ENCODE results near the gene NAALADL2. TPM values are rescaled to one million over a fixed set of nuclear protein-coding genes. Genes with fewer than 3 reads are reported as not detected.
"Not testable (repeated sequence)": the region's sequence is repeated elsewhere in the genome, so short reads cannot be mapped to it uniquely, and the experiment has no call there.

The NAALADL2 gene
- total and polyA plus RNA-seq, 2 donors (not counting 1 experiment from before 2014, with no cell fraction given): not detected

DNA sequence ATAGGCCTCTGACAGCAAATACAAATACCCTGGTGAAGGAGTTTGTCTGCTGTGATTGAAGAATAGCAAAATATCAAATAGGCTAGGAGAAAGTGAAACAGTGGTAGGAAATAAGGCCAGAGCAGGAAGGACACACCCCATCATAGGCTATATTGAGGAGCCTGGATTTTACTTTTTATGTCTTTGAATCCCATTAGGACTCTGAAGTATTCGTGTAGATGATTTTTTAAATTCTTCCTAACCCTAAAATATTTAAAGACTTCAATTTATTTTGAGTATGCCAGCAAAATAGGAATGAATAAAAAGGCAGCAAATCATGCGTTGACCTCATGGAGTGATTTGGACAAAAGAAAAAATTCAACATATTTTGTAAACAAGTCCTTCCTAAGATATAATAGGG is 562.8 kb downstream of the NAALADL2 start:
- Histone ChIP-seq H3K27me3 (replicated peaks in 1 of 4; ENCODE audit: control extremely low read depth in 1 of 4, control insufficient read depth in 3 of 4, insufficient read depth in 4 of 4, low read length in 3 of 4) (no peaks in the 10 kb centered on the region), H3K4me1 (ENCODE audit: control insufficient read depth in 2 of 2, insufficient read depth in 2 of 2, low read length in 2 of 2) (no peaks in the 10 kb centered on the region), H4K20me1 (ENCODE audit: control insufficient read depth, insufficient read depth, low read length, poor library complexity, severe bottlenecking) (no peaks in the 10 kb centered on the region), H3K9me3 (ENCODE audit: control extremely low read depth in 1 of 3, control insufficient read depth in 2 of 3, insufficient read depth in 1 of 3, low read length in 2 of 3) (no peaks in the 10 kb centered on the region), H3K4me2 (replicated peaks; ENCODE audit: low read depth, low read length, poor library complexity, severe bottlenecking) (no peak overlapping the region), H2AFZ (ENCODE audit: insufficient read depth, low read depth, low read length, poor library complexity, severe bottlenecking) (no peak overlapping the region), H3K79me2 (ENCODE audit: control insufficient read depth, insufficient read depth, low read length) (no peaks in the 10 kb centered on the region), H3K27ac (ENCODE audit: low read length in 2 of 2) (no peak overlapping the region), H3K4me3 (ENCODE audit: control extremely low read depth in 1 of 5, extremely low read depth in 1 of 5, insufficient read depth in 1 of 5, low read depth in 2 of 5, low read length in 4 of 5) (no peak overlapping the region), H3K9ac (ENCODE audit: low read length) (no peak overlapping the region), H3K36me3 (replicated peaks in 1 of 2; ENCODE audit: control extremely low read depth in 1 of 2, control insufficient read depth in 1 of 2, extremely low read depth in 1 of 2, insufficient read depth in 2 of 2, low read length in 1 of 2) (no peaks in the 10 kb centered on the region)
- ATAC-seq (ENCODE audit: low read depth) (no peak), DNase-seq (no peak)
- Mint-ChIP-seq H3K4me1 (no peaks in the 10 kb centered on the region), H3K27ac (no peak overlapping the region), H3K4me3 (no peak overlapping the region), H3K27me3 (no peaks in the 10 kb centered on the region), H3K9me3 (ENCODE audit: insufficient read depth) (peaks cover 2% of the 10 kb centered on the region)
- intact Hi-C loops (cut with micrococcal nuclease): no loop called here
- ChIA-PET CTCF (no interaction called here), POLR2A (no interaction called here)
- no CpG with 5 or more reads among the region's 2 CpGs for WGBS (ENCODE audit: insufficient coverage)
- TF ChIP-seq CTCF (IDR thresholded peaks at IDR 0.05): no peak
- TF ChIP-seq EZH2 (IDR thresholded peaks at IDR 0.05; ENCODE audit: borderline replicate concordance, insufficient read depth, low read depth, low read length, poor library complexity, severe bottlenecking): no peak

GRCh38 chr3:175422744-175423143 is 563.6 kb downstream of the NAALADL2 start:
- Histone ChIP-seq H2AFZ (ENCODE audit: insufficient read depth, low read depth, low read length, poor library complexity, severe bottlenecking) (no peak overlapping the region), H3K4me3 (ENCODE audit: control extremely low read depth in 1 of 5, extremely low read depth in 1 of 5, insufficient read depth in 1 of 5, low read depth in 2 of 5, low read length in 4 of 5) (no peak overlapping the region), H3K79me2 (ENCODE audit: control insufficient read depth, insufficient read depth, low read length) (no peaks in the 10 kb centered on the region), H3K27ac (ENCODE audit: low read length in 2 of 2) (no peak overlapping the region), H3K4me2 (replicated peaks; ENCODE audit: low read depth, low read length, poor library complexity, severe bottlenecking) (no peak overlapping the region), H3K9ac (ENCODE audit: low read length) (no peak overlapping the region), H3K9me3 (ENCODE audit: control extremely low read depth in 1 of 3, control insufficient read depth in 2 of 3, insufficient read depth in 1 of 3, low read length in 2 of 3) (no peaks in the 10 kb centered on the region), H3K4me1 (ENCODE audit: control insufficient read depth in 2 of 2, insufficient read depth in 2 of 2, low read length in 2 of 2) (no peaks in the 10 kb centered on the region), H3K36me3 (replicated peaks in 1 of 2; ENCODE audit: control extremely low read depth in 1 of 2, control insufficient read depth in 1 of 2, extremely low read depth in 1 of 2, insufficient read depth in 2 of 2, low read length in 1 of 2) (no peaks in the 10 kb centered on the region), H4K20me1 (ENCODE audit: control insufficient read depth, insufficient read depth, low read length, poor library complexity, severe bottlenecking) (no peaks in the 10 kb centered on the region), H3K27me3 (replicated peaks in 1 of 4; ENCODE audit: control extremely low read depth in 1 of 4, control insufficient read depth in 3 of 4, insufficient read depth in 4 of 4, low read length in 3 of 4) (no peaks in the 10 kb centered on the region)
- no peak for TF ChIP-seq EZH2 (IDR thresholded peaks at IDR 0.05; ENCODE audit: borderline replicate concordance, insufficient read depth, low read depth, low read length, poor library complexity, severe bottlenecking)
- no peak for TF ChIP-seq CTCF (IDR thresholded peaks at IDR 0.05)
- Mint-ChIP-seq H3K4me1 (no peaks in the 10 kb centered on the region), H3K4me3 (no peak overlapping the region), H3K27me3 (no peaks in the 10 kb centered on the region), H3K27ac (no peak overlapping the region), H3K9me3 (ENCODE audit: insufficient read depth) (peaks cover 1% of the 10 kb centered on the region)
- DNase-seq: no peak
- ChIA-PET POLR2A (no interaction called here), CTCF (no interaction called here)
- no CpG with 5 or more reads among the region's 2 CpGs for WGBS (ENCODE audit: insufficient coverage)
- no peak for ATAC-seq (ENCODE audit: low read depth)
- intact Hi-C loops (cut with micrococcal nuclease): no loop called here

- H3K4me3 ChIP-seq (ENCODE audit: control extremely low read depth in 1 of 5, extremely low read depth in 1 of 5, insufficient read depth in 1 of 5, low read depth in 2 of 5, low read length in 4 of 5); H3K27ac Mint-ChIP-seq; H3K27me3 ChIP-seq (replicated peaks in 1 of 4; ENCODE audit: control extremely low read depth in 1 of 4, control insufficient read depth in 3 of 4, insufficient read depth in 4 of 4, low read length in 3 of 4); CTCF ChIA-PET; H4K20me1 ChIP-seq (ENCODE audit: control insufficient read depth, insufficient read depth, low read length, poor library complexity, severe bottlenecking); H3K9me3 ChIP-seq (ENCODE audit: control extremely low read depth in 1 of 3, control insufficient read depth in 2 of 3, insufficient read depth in 1 of 3, low read length in 2 of 3); H2AFZ ChIP-seq (ENCODE audit: insufficient read depth, low read depth, low read length, poor library complexity, severe bottlenecking); H3K9ac ChIP-seq (ENCODE audit: low read length); intact Hi-C loops (cut with micrococcal nuclease); H3K9me3 Mint-ChIP-seq (ENCODE audit: insufficient read depth); H3K27ac ChIP-seq (ENCODE audit: low read length in 2 of 2); H3K79me2 ChIP-seq (ENCODE audit: control insufficient read depth, insufficient read depth, low read length); POLR2A ChIA-PET; H3K36me3 ChIP-seq (replicated peaks in 1 of 2; ENCODE audit: control extremely low read depth in 1 of 2, control insufficient read depth in 1 of 2, extremely low read depth in 1 of 2, insufficient read depth in 2 of 2, low read length in 1 of 2); H3K4me1 ChIP-seq (ENCODE audit: control insufficient read depth in 2 of 2, insufficient read depth in 2 of 2, low read length in 2 of 2); H3K27me3 Mint-ChIP-seq; H3K4me3 Mint-ChIP-seq; H3K4me1 Mint-ChIP-seq; ATAC-seq (ENCODE audit: low read depth); H3K4me2 ChIP-seq (replicated peaks; ENCODE audit: low read depth, low read length, poor library complexity, severe bottlenecking); DNase-seq: not testable (repeated sequence)
- WGBS (ENCODE audit: insufficient coverage): no CpG with 5 or more reads among the region's 2 CpGs
Observed at GRCh38 chr3:175423848-175424247, 564.7 kb downstream of the NAALADL2 start.

Data from B cell (primary cell).